ENCODE data around the gene WASF3. TPM values are rescaled to one million over a fixed set of nuclear protein-coding genes. Genes with fewer than 3 reads are reported as not detected.

Gene WASF3
- total and polyA plus RNA-seq, 10 of the 15 experiments (the other 5 are each of a cell fraction or from before 2014, with no cell fraction given) = under 0.01 to 0.10 (median 0.01) TPM; not detected in 7

GRCh38 chr13:26705536-26705935 lies 148.1 kb downstream of the WASF3 start (continued):
- TF ChIP-seq SREBF2 (IDR thresholded peaks at IDR 0.05; ENCODE audit: low read length) = no peak

GRCh38 chr13:26706381-26706780 lies 148.9 kb downstream of the WASF3 start:
- BruUV-seq (replicated peaks) = no TSS peak
- H3K79me2 ChIP-seq (ENCODE audit: control insufficient read depth, insufficient read depth, low read length) = no peaks in the 10 kb centered on the region
- in situ Hi-C loops (cut with MboI) = no loop called here
- WGBS (ENCODE audit: insufficient coverage, insufficient replicate concordance, low lambda C conversion rate, missing lambda C conversion rate) = 20% methylated on average over 7 of the region's 7 CpGs
- no peak overlapping the region for H2AFZ ChIP-seq (ENCODE audit: control insufficient read depth, low read depth, low read length)
- H3K36me3 ChIP-seq (ENCODE audit: control insufficient read depth in 2 of 2, insufficient read depth in 2 of 2, low read length in 1 of 2) = no peaks in the 10 kb centered on the region
- ATAC-seq = no peak
- no peak overlapping the region for H3K9ac ChIP-seq (ENCODE audit: control insufficient read depth, insufficient read depth, low read length)
- DNase-seq (ENCODE audit: low read depth, low spot score) = no peak
- no peaks in the 10 kb centered on the region for H3K4me1 ChIP-seq (ENCODE audit: control insufficient read depth, insufficient read depth, low read length)
- POLR2A ChIA-PET = no interaction called here
- RAD21 ChIA-PET (ENCODE audit: unreplicated experiment) = interaction anchor here (0.6 kb wide), 1 partner anchor 206 kb away, joined by 3 read pairs; no protein-coding TSS in a partner anchor
- CTCF ChIA-PET = interaction anchor here (0.5 to 1.3 kb wide), 6 partner anchors 10 to 172 kb away, joined by 3 to 6 read pairs (median 3); no protein-coding TSS in a partner anchor
- no peak for TF ChIP-seq NR2C1 (IDR thresholded peaks at IDR 0.05)
- no peak for TF ChIP-seq POU2F2 (IDR thresholded peaks at IDR 0.05; ENCODE audit: borderline replicate concordance, low read depth, low read length)
- no peak for TF ChIP-seq ZNF384 (IDR thresholded peaks at IDR 0.05; ENCODE audit: borderline replicate concordance, low read depth, low read length)
- TF ChIP-seq FOXM1 (IDR thresholded peaks at IDR 0.05; ENCODE audit: low read depth, low read length) = no peak
- no peak for TF ChIP-seq ZZZ3 (IDR thresholded peaks at IDR 0.05; ENCODE audit: control insufficient read depth, insufficient read length, low read depth)
- no peak for TF ChIP-seq MTA3 (IDR thresholded peaks at IDR 0.05; ENCODE audit: borderline replicate concordance, low read length)
- TF ChIP-seq NRF1 (conservative IDR thresholded peaks at IDR 0.05; ENCODE audit: low read depth, low read length) = no peak
- TF ChIP-seq CHD1 (IDR thresholded peaks at IDR 0.05; ENCODE audit: low read depth, low read length) = no peak
- no peak for TF ChIP-seq SMARCA5 (IDR thresholded peaks at IDR 0.05)
- no peak for TF ChIP-seq NFIC (IDR thresholded peaks at IDR 0.05; ENCODE audit: low read depth, low read length)
- TF ChIP-seq, protein P1, sequence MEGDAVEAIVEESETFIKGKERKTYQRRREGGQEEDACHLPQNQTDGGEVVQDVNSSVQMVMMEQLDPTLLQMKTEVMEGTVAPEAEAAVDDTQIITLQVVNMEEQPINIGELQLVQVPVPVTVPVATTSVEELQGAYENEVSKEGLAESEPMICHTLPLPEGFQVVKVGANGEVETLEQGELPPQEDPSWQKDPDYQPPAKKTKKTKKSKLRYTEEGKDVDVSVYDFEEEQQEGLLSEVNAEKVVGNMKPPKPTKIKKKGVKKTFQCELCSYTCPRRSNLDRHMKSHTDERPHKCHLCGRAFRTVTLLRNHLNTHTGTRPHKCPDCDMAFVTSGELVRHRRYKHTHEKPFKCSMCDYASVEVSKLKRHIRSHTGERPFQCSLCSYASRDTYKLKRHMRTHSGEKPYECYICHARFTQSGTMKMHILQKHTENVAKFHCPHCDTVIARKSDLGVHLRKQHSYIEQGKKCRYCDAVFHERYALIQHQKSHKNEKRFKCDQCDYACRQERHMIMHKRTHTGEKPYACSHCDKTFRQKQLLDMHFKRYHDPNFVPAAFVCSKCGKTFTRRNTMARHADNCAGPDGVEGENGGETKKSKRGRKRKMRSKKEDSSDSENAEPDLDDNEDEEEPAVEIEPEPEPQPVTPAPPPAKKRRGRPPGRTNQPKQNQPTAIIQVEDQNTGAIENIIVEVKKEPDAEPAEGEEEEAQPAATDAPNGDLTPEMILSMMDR (IDR thresholded peaks at IDR 0.05 in 2 of 3, conservative IDR thresholded peaks at IDR 0.05 in 1 of 3; ENCODE audit: control insufficient read depth in 2 of 3, extremely low read depth in 1 of 3, insufficient read depth in 1 of 3, low read depth in 3 of 3, low read length in 3 of 3) = no peak
- TF ChIP-seq ATF3 (IDR thresholded peaks at IDR 0.05; ENCODE audit: borderline replicate concordance, extremely low read depth, low read depth, low read length) = no peak
- TF ChIP-seq RBBP5 (conservative IDR thresholded peaks at IDR 0.05) = no peak
- SMC1A ChIA-PET (ENCODE audit: uncharacterized antibody, unreplicated experiment) = interaction anchor here (0.9 kb wide), 1 partner anchor 521 kb away, joined by 3 read pairs; no protein-coding TSS in a partner anchor
- H3K4me3 ChIP-seq = no peak overlapping the region
- no peak for FAIRE-seq
- H3K9me3 ChIP-seq (replicated peaks; ENCODE audit: control insufficient read depth, insufficient read depth, low read length) = no peaks in the 10 kb centered on the region
- intact Hi-C loops (cut with micrococcal nuclease; ENCODE audit: unreplicated experiment) = loop anchor here (5.0 kb wide), 1 partner anchor 226 kb away; no protein-coding TSS in a partner anchor
- no peaks in the 10 kb centered on the region for H4K20me1 ChIP-seq (ENCODE audit: control insufficient read depth, insufficient read depth)
- H3K27ac ChIP-seq (ENCODE audit: control insufficient read depth, insufficient read depth) = no peak overlapping the region
- H3K27me3 ChIP-seq (replicated peaks in 1 of 2; ENCODE audit: control insufficient read depth in 2 of 2, insufficient read depth in 2 of 2, low read length in 1 of 2) = no peaks in the 10 kb centered on the region
- H3K4me2 ChIP-seq (ENCODE audit: control insufficient read depth, insufficient read depth) = no peak overlapping the region
